ENCODE data around the gene OSMR. TPM values are rescaled to one million over a fixed set of nuclear protein-coding genes. Genes with fewer than 3 reads are reported as not detected.
A peak's percentile ranks its signal among the peaks of the same experiment; 100 is the strongest.

The OSMR gene
- total and polyA plus RNA-seq, 2 experiments from 2014 or later = 37.3 to 52.5 TPM

DNA sequence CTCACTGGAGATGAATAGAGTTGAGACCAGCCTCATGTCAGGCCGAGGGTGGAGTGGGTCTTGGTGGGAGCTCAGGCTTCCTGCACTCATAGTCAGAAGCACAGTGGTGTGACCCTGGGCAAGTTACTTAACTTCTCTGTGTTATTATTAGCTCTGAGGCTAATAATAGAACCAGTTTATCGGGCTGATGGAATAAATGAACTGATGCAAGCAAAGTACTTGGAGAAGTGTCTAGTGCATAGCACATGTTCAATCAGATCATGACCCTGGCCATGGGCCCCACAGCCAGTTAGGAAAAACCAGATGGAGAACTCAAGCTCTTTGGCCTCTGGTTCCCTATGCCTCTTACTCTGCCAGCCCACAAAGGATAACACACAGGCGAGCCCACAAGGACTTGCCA lies 45.3 kb upstream of the OSMR start:
- H2AFZ ChIP-seq = no peak overlapping the region
- no peaks in the 10 kb centered on the region for H3K27me3 ChIP-seq (replicated peaks; ENCODE audit: insufficient read depth)
- no peaks in the 10 kb centered on the region for H3K9me2 ChIP-seq (ENCODE audit: insufficient read depth)
- H3K27ac ChIP-seq = no peak overlapping the region
- 47 to 50% methylated on average over 3 of the region's 3 CpGs for WGBS, 2 experiments (ENCODE audit: low coverage in 1 of 2, low lambda C conversion rate in 2 of 2, missing lambda C conversion rate in 2 of 2)
- H3K79me2 ChIP-seq (ENCODE audit: insufficient read depth) = no peaks in the 10 kb centered on the region
- in situ Hi-C loops (cut with MboI) = loop anchor here (10.0 kb wide), 1 partner anchor 246 kb away; the partner anchor contains the start of gene LIFR
- no peak overlapping the region for H3K4me3 ChIP-seq
- H3K9me3 ChIP-seq (ENCODE audit: low read depth) = no peaks in the 10 kb centered on the region
- DNase-seq = no peak
- H4K20me1 ChIP-seq (ENCODE audit: insufficient read depth) = no peaks in the 10 kb centered on the region
- peaks cover 17% of the 10 kb centered on the region for H3K4me1 ChIP-seq (ENCODE audit: insufficient read depth)
- H3K4me2 ChIP-seq (ENCODE audit: unreplicated experiment) = no peak overlapping the region
- H3F3A ChIP-seq (ENCODE audit: insufficient read depth) = peaks cover 18% of the 10 kb centered on the region
- TF ChIP-seq EZH2phosphoT487 (IDR thresholded peaks at IDR 0.05; ENCODE audit: insufficient read depth, low read depth) (no peak), EZH2 (IDR thresholded peaks at IDR 0.05; ENCODE audit: insufficient read depth, poor library complexity, severe bottlenecking) (no peak)
- no peaks in the 10 kb centered on the region for H3K36me3 ChIP-seq (ENCODE audit: low read depth)
- no peak overlapping the region for H3K9ac ChIP-seq

- in situ Hi-C loops (cut with MboI) = loop anchor here (10.0 kb wide), 1 partner anchor 247 kb away; the partner anchor contains the start of gene LIFR
- no peaks in the 10 kb centered on the region for H3K36me3 ChIP-seq (ENCODE audit: low read depth)
- TF ChIP-seq EZH2phosphoT487 (IDR thresholded peaks at IDR 0.05; ENCODE audit: insufficient read depth, low read depth) = no peak
- TF ChIP-seq EZH2 (IDR thresholded peaks at IDR 0.05; ENCODE audit: insufficient read depth, poor library complexity, severe bottlenecking) = no peak
- peaks cover 14% of the 10 kb centered on the region for H3F3A ChIP-seq (ENCODE audit: insufficient read depth)
- H3K79me2 ChIP-seq (ENCODE audit: insufficient read depth) = no peaks in the 10 kb centered on the region
- H4K20me1 ChIP-seq (ENCODE audit: insufficient read depth) = no peaks in the 10 kb centered on the region
- no peaks in the 10 kb centered on the region for H3K27me3 ChIP-seq (replicated peaks; ENCODE audit: insufficient read depth)
- no peak overlapping the region for H3K9ac ChIP-seq
- H2AFZ ChIP-seq = no peak overlapping the region
- H3K9me2 ChIP-seq (ENCODE audit: insufficient read depth) = no peaks in the 10 kb centered on the region
- 97 to 98% methylated on average over 4 of the region's 4 CpGs for WGBS, 2 experiments (ENCODE audit: low coverage in 1 of 2, low lambda C conversion rate in 2 of 2, missing lambda C conversion rate in 2 of 2)
- H3K4me3 ChIP-seq = no peak overlapping the region
- no peak overlapping the region for H3K27ac ChIP-seq
- H3K9me3 ChIP-seq (ENCODE audit: low read depth) = no peaks in the 10 kb centered on the region
- H3K4me1 ChIP-seq (ENCODE audit: insufficient read depth) = peaks cover 16% of the 10 kb centered on the region
- no peak for DNase-seq
- no peak overlapping the region for H3K4me2 ChIP-seq (ENCODE audit: unreplicated experiment)
Observed at GRCh38 chr5:38802125-38802524, 43.7 kb upstream of the OSMR start.

- no peak overlapping the region for H3K4me2 ChIP-seq (ENCODE audit: unreplicated experiment)
- H3K79me2 ChIP-seq (ENCODE audit: insufficient read depth) = no peaks in the 10 kb centered on the region
- no peaks in the 10 kb centered on the region for H4K20me1 ChIP-seq (ENCODE audit: insufficient read depth)
- no peak overlapping the region for H3K9ac ChIP-seq
- in situ Hi-C loops (cut with MboI) = loop anchor here (10.0 kb wide), 1 partner anchor 248 kb away; the partner anchor contains the start of gene LIFR
- H3K9me3 ChIP-seq (ENCODE audit: low read depth) = no peaks in the 10 kb centered on the region
- H3K4me3 ChIP-seq = no peak overlapping the region
- H3K4me1 ChIP-seq (ENCODE audit: insufficient read depth) = peaks cover 26% of the 10 kb centered on the region
- TF ChIP-seq EZH2 (IDR thresholded peaks at IDR 0.05; ENCODE audit: insufficient read depth, poor library complexity, severe bottlenecking) = no peak
- no peak for TF ChIP-seq EZH2phosphoT487 (IDR thresholded peaks at IDR 0.05; ENCODE audit: insufficient read depth, low read depth)
- no peak for DNase-seq
- H3K27me3 ChIP-seq (replicated peaks; ENCODE audit: insufficient read depth) = no peaks in the 10 kb centered on the region
- H3F3A ChIP-seq (ENCODE audit: insufficient read depth) = peaks cover 23% of the 10 kb centered on the region
- no peaks in the 10 kb centered on the region for H3K36me3 ChIP-seq (ENCODE audit: low read depth)
- H2AFZ ChIP-seq = no peak overlapping the region
- WGBS, 2 experiments (ENCODE audit: low coverage in 1 of 2, low lambda C conversion rate in 2 of 2, missing lambda C conversion rate in 2 of 2) = 88 to 91% methylated on average over 6 of the region's 6 CpGs
- no peak overlapping the region for H3K27ac ChIP-seq
- no peaks in the 10 kb centered on the region for H3K9me2 ChIP-seq (ENCODE audit: insufficient read depth)
Observed at GRCh38 chr5:38803246-38803645, 42.6 kb upstream of the OSMR start.

GRCh38 chr5:38806775-38807258 lies 39.0 kb upstream of the OSMR start:
- Histone ChIP-seq H3K4me1 (ENCODE audit: insufficient read depth) (peaks cover 42% of the 10 kb centered on the region), H3K4me2 (ENCODE audit: unreplicated experiment) (peak overlapping the region; percentile 72), H3K27ac (peak overlapping the region; percentile 39), H3K4me3 (no peak overlapping the region), H3K36me3 (ENCODE audit: low read depth) (no peaks in the 10 kb centered on the region), H3K9me3 (ENCODE audit: low read depth) (no peaks in the 10 kb centered on the region), H4K20me1 (ENCODE audit: insufficient read depth) (no peaks in the 10 kb centered on the region), H2AFZ (no peak overlapping the region), H3K27me3 (replicated peaks; ENCODE audit: insufficient read depth) (no peaks in the 10 kb centered on the region), H3K9ac (no peak overlapping the region), H3K79me2 (ENCODE audit: insufficient read depth) (no peaks in the 10 kb centered on the region), H3K9me2 (ENCODE audit: insufficient read depth) (no peaks in the 10 kb centered on the region), H3F3A (ENCODE audit: insufficient read depth) (peaks cover 35% of the 10 kb centered on the region)
- DNase-seq = peak; percentile 94
- no peak for TF ChIP-seq EZH2phosphoT487 (IDR thresholded peaks at IDR 0.05; ENCODE audit: insufficient read depth, low read depth)
- TF ChIP-seq EZH2 (IDR thresholded peaks at IDR 0.05; ENCODE audit: insufficient read depth, poor library complexity, severe bottlenecking) = no peak
- in situ Hi-C loops (cut with MboI) = loop anchor here (5.0 to 10.0 kb wide), 2 partner anchors 252 to 370 kb away; partner anchors contain the start of gene LIFR
- WGBS, 2 experiments (ENCODE audit: low coverage in 1 of 2, low lambda C conversion rate in 2 of 2, missing lambda C conversion rate in 2 of 2) = 0% methylated on average over 4 of the region's 4 CpGs

All from GM23248 (cell line).